ENCODE data around the gene KIRREL3.

The KIRREL3 gene

GRCh38 chr11:126495281-126496220 is 505.0 kb downstream of the KIRREL3 start:
- Mint-ChIP-seq H3K36me3 (ENCODE audit: low read depth) (no peaks in the 10 kb centered on the region), H3K4me1 (ENCODE audit: low read depth) (no peaks in the 10 kb centered on the region), H3K27ac (no peak overlapping the region), H3K4me3 (no peak overlapping the region), H3K9me3 (no peaks in the 10 kb centered on the region), H3K27me3 (peaks cover 11% of the 10 kb centered on the region)

GRCh38 chr11:126494831-126495230 is 505.7 kb downstream of the KIRREL3 start:
- no peaks in the 10 kb centered on the region for H3K4me1 Mint-ChIP-seq (ENCODE audit: low read depth)
- H3K36me3 Mint-ChIP-seq (ENCODE audit: low read depth), result no peaks in the 10 kb centered on the region
- no peaks in the 10 kb centered on the region for H3K9me3 Mint-ChIP-seq
- H3K4me3 Mint-ChIP-seq, result no peak overlapping the region
- H3K27ac Mint-ChIP-seq, result no peak overlapping the region
- peaks cover 8% of the 10 kb centered on the region for H3K27me3 Mint-ChIP-seq

- Mint-ChIP-seq H3K36me3 (ENCODE audit: low read depth) (no peaks in the 10 kb centered on the region), H3K9me3 (no peaks in the 10 kb centered on the region), H3K27me3 (no peaks in the 10 kb centered on the region), H3K4me1 (ENCODE audit: low read depth) (no peaks in the 10 kb centered on the region), H3K27ac (no peak overlapping the region), H3K4me3 (no peak overlapping the region)
These were observed 508.1 kb downstream of the KIRREL3 start for GRCh38 chr11:126492331-126493082.

- Mint-ChIP-seq H3K27me3 (no peaks in the 10 kb centered on the region), H3K27ac (no peak overlapping the region), H3K36me3 (ENCODE audit: low read depth) (no peaks in the 10 kb centered on the region), H3K9me3 (no peaks in the 10 kb centered on the region), H3K4me1 (ENCODE audit: low read depth) (no peaks in the 10 kb centered on the region), H3K4me3 (no peak overlapping the region)
These were observed 509.5 kb downstream of the KIRREL3 start for GRCh38 chr11:126491092-126491491.

GRCh38 chr11:126489836-126490660 is 510.5 kb downstream of the KIRREL3 start:
- Mint-ChIP-seq H3K27ac (no peak overlapping the region), H3K36me3 (ENCODE audit: low read depth) (no peaks in the 10 kb centered on the region), H3K9me3 (no peaks in the 10 kb centered on the region), H3K4me1 (ENCODE audit: low read depth) (no peaks in the 10 kb centered on the region), H3K27me3 (no peaks in the 10 kb centered on the region), H3K4me3 (no peak overlapping the region)

GRCh38 chr11:126488591-126489370 is 511.8 kb downstream of the KIRREL3 start:
- Mint-ChIP-seq H3K4me3 (no peak overlapping the region), H3K36me3 (ENCODE audit: low read depth) (no peaks in the 10 kb centered on the region), H3K27ac (no peak overlapping the region), H3K4me1 (ENCODE audit: low read depth) (no peaks in the 10 kb centered on the region), H3K27me3 (no peaks in the 10 kb centered on the region), H3K9me3 (no peaks in the 10 kb centered on the region)

GRCh38 chr11:126487711-126488110 is 512.9 kb downstream of the KIRREL3 start:
- H3K4me3 Mint-ChIP-seq, result no peak overlapping the region
- H3K27me3 Mint-ChIP-seq, result no peaks in the 10 kb centered on the region
- no peaks in the 10 kb centered on the region for H3K4me1 Mint-ChIP-seq (ENCODE audit: low read depth)
- H3K27ac Mint-ChIP-seq, result no peak overlapping the region
- no peaks in the 10 kb centered on the region for H3K36me3 Mint-ChIP-seq (ENCODE audit: low read depth)
- no peaks in the 10 kb centered on the region for H3K9me3 Mint-ChIP-seq

- H3K27ac Mint-ChIP-seq, result no peak overlapping the region
- H3K27me3 Mint-ChIP-seq, result no peaks in the 10 kb centered on the region
- H3K4me3 Mint-ChIP-seq, result no peak overlapping the region
- H3K36me3 Mint-ChIP-seq (ENCODE audit: low read depth), result no peaks in the 10 kb centered on the region
- H3K9me3 Mint-ChIP-seq, result no peaks in the 10 kb centered on the region
- H3K4me1 Mint-ChIP-seq (ENCODE audit: low read depth), result no peaks in the 10 kb centered on the region
These were observed 514.5 kb downstream of the KIRREL3 start for GRCh38 chr11:126485986-126486635.

- Mint-ChIP-seq H3K27ac (no peak overlapping the region), H3K4me3 (no peak overlapping the region)
These were observed 515.4 kb downstream of the KIRREL3 start for GRCh38 chr11:126485021-126485792.

GRCh38 chr11:126484266-126484665 is 516.3 kb downstream of the KIRREL3 start:
- no peaks in the 10 kb centered on the region for H3K27me3 Mint-ChIP-seq
- no peaks in the 10 kb centered on the region for H3K36me3 Mint-ChIP-seq (ENCODE audit: low read depth)
- H3K4me3 Mint-ChIP-seq, result no peak overlapping the region
- H3K27ac Mint-ChIP-seq, result no peak overlapping the region
- H3K9me3 Mint-ChIP-seq, result no peaks in the 10 kb centered on the region
- peaks cover 11% of the 10 kb centered on the region for H3K4me1 Mint-ChIP-seq (ENCODE audit: low read depth)

More at GRCh38 chr11:126485021-126485792, 515.4 kb downstream of the KIRREL3 start:
- Mint-ChIP-seq H3K4me1 (ENCODE audit: low read depth) (peaks cover 7% of the 10 kb centered on the region), H3K36me3 (ENCODE audit: low read depth) (no peaks in the 10 kb centered on the region), H3K27me3 (no peaks in the 10 kb centered on the region), H3K9me3 (no peaks in the 10 kb centered on the region)

GRCh38 chr11:126483621-126484195 is 516.9 kb downstream of the KIRREL3 start:
- Mint-ChIP-seq H3K4me1 (ENCODE audit: low read depth) (peaks cover 11% of the 10 kb centered on the region), H3K27ac (no peak overlapping the region), H3K36me3 (ENCODE audit: low read depth) (no peaks in the 10 kb centered on the region), H3K4me3 (no peak overlapping the region), H3K9me3 (no peaks in the 10 kb centered on the region), H3K27me3 (no peaks in the 10 kb centered on the region)

GRCh38 chr11:126482586-126483108 is 517.9 kb downstream of the KIRREL3 start:
- Mint-ChIP-seq H3K4me3 (no peak overlapping the region), H3K4me1 (ENCODE audit: low read depth) (peaks cover 15% of the 10 kb centered on the region), H3K9me3 (no peaks in the 10 kb centered on the region), H3K27ac (no peak overlapping the region), H3K27me3 (no peaks in the 10 kb centered on the region), H3K36me3 (ENCODE audit: low read depth) (no peaks in the 10 kb centered on the region)

GRCh38 chr11:126481303-126481680 is 519.3 kb downstream of the KIRREL3 start:
- H3K36me3 Mint-ChIP-seq (ENCODE audit: low read depth), result no peaks in the 10 kb centered on the region
- no peak overlapping the region for H3K4me3 Mint-ChIP-seq
- no peaks in the 10 kb centered on the region for H3K27me3 Mint-ChIP-seq
- no peak overlapping the region for H3K27ac Mint-ChIP-seq
- no peaks in the 10 kb centered on the region for H3K9me3 Mint-ChIP-seq
- H3K4me1 Mint-ChIP-seq (ENCODE audit: low read depth), result peaks cover 21% of the 10 kb centered on the region
